22Rv1 (cell line): Measurements from ENCODE around the gene ABCG2.

ENCODE experiments used
- ZFX ChIP-seq: fragments of 450-650 bp; IDR thresholded peaks from 2 replicates; pipeline ENCODE4 v1.6.1; 2017; ENCODE audit warnings: antibody characterized with exemption, borderline replicate concordance
- TF ChIP-seq, protein P1 (sequence below): fragments of 450-650 bp; IDR thresholded peaks from 2 replicates; pipeline ENCODE4 v1.5.1; 2017; ENCODE audit warnings: mild to moderate bottlenecking

GRCh38 chr4:88163336-88163735, 4.9 kb upstream of the ABCG2 start:
- TF ChIP-seq, protein P1, sequence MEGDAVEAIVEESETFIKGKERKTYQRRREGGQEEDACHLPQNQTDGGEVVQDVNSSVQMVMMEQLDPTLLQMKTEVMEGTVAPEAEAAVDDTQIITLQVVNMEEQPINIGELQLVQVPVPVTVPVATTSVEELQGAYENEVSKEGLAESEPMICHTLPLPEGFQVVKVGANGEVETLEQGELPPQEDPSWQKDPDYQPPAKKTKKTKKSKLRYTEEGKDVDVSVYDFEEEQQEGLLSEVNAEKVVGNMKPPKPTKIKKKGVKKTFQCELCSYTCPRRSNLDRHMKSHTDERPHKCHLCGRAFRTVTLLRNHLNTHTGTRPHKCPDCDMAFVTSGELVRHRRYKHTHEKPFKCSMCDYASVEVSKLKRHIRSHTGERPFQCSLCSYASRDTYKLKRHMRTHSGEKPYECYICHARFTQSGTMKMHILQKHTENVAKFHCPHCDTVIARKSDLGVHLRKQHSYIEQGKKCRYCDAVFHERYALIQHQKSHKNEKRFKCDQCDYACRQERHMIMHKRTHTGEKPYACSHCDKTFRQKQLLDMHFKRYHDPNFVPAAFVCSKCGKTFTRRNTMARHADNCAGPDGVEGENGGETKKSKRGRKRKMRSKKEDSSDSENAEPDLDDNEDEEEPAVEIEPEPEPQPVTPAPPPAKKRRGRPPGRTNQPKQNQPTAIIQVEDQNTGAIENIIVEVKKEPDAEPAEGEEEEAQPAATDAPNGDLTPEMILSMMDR, result no peak
- TF ChIP-seq ZFX, result no peak
